Keratinocyte (primary cell): ENCODE data around the gene TMEM94. TPM values are rescaled to one million over a fixed set of nuclear protein-coding genes. Genes with fewer than 3 reads are reported as not detected.
"Not testable (repeated sequence)": the region's sequence is repeated elsewhere in the genome, so short reads cannot be mapped to it uniquely, and the experiment has no call there.

Experiments used
- DNase-seq: peaks from one replicate; pipeline ENCODE4 v3.0.0-alpha.2; 2011; ENCODE audit warnings: low read depth, missing footprints, low spot score
- FAIRE-seq: peaks from 2 replicates; lab custom pipeline; 2011; peaks lifted over from hg19 to GRCh38; lab: Jason Lieb, UNC
- H2AFZ ChIP-seq: 2 replicates; pipeline ENCODE4 v1.6.0; 2012; ENCODE audit warnings: low read length, control low read depth, inconsistent platforms; ENCODE audit not compliant: control insufficient read depth
- H3K27ac ChIP-seq: 2 replicates; pipeline ENCODE4 v1.5.1; 2011; ENCODE audit warnings: low read length; ENCODE audit not compliant: control insufficient read depth, insufficient read depth
- H3K27me3 ChIP-seq: 3 replicates; pipeline ENCODE4 v1.6.0; 2011; ENCODE audit warnings: low read length; ENCODE audit not compliant: control insufficient read depth, insufficient read depth; ENCODE audit errors: extremely low read depth
- H3K36me3 ChIP-seq, 2 experiments: 2 replicates in 1 of 2; 3 replicates in 1 of 2; pipeline ENCODE4 v1.5.1; 2011; ENCODE audit warnings: low read length in 2 of 2, mild to moderate bottlenecking in 1 of 2; ENCODE audit not compliant: control insufficient read depth in 2 of 2, insufficient read depth in 2 of 2; ENCODE audit errors: extremely low read depth in 1 of 2
- H3K4me1 ChIP-seq: 3 replicates; pipeline ENCODE4 v1.5.1; 2011; ENCODE audit warnings: low read length; ENCODE audit not compliant: control insufficient read depth, insufficient read depth; ENCODE audit errors: extremely low read depth
- H3K4me2 ChIP-seq: 3 replicates; pipeline ENCODE4 v1.6.0; 2011; ENCODE audit warnings: low read depth, low read length; ENCODE audit not compliant: control insufficient read depth, insufficient read depth; ENCODE audit errors: extremely low read depth
- H3K4me3 ChIP-seq, 3 experiments: fragments of 200-600 bp in 1 of 3; sonication (generic) in 1 of 3; 2 replicates in 2 of 3; 3 replicates in 1 of 3; pipeline ENCODE4 v1.5.1; 2011 to 2016; ENCODE audit warnings: low read length in 3 of 3, mild to moderate bottlenecking in 3 of 3, control low read depth in 2 of 3, inconsistent platforms in 1 of 3, low read depth in 1 of 3, mixed read lengths in 1 of 3, mixed run types in 1 of 3, moderate library complexity in 1 of 3; ENCODE audit not compliant: control insufficient read depth in 2 of 3, insufficient read depth in 2 of 3; ENCODE audit errors: extremely low read depth in 1 of 3
- H3K79me2 ChIP-seq: 2 replicates; pipeline ENCODE4 v1.6.0; 2012; ENCODE audit warnings: low read length; ENCODE audit not compliant: control insufficient read depth, insufficient read depth
- H3K9ac ChIP-seq: 3 replicates; pipeline ENCODE4 v1.6.0; 2011; ENCODE audit warnings: low read length; ENCODE audit not compliant: control insufficient read depth, insufficient read depth; ENCODE audit errors: extremely low read depth
- H3K9me1 ChIP-seq: 3 replicates; pipeline ENCODE4 v1.6.0; 2011; ENCODE audit warnings: low read length; ENCODE audit not compliant: control insufficient read depth, insufficient read depth; ENCODE audit errors: extremely low read depth
- H3K9me3 ChIP-seq: 2 replicates; pipeline ENCODE4 v1.5.1; 2012; ENCODE audit warnings: low read depth, low read length; ENCODE audit not compliant: control insufficient read depth
- H4K20me1 ChIP-seq: 3 replicates; pipeline ENCODE4 v1.6.0; 2011; ENCODE audit warnings: low read length; ENCODE audit not compliant: control insufficient read depth, insufficient read depth; ENCODE audit errors: extremely low read depth
- CTCF ChIP-seq, 3 experiments: IDR thresholded peaks in 1 of 3; conservative IDR thresholded peaks in 1 of 3; optimal IDR thresholded peaks in 1 of 3; 2 replicates in 2 of 3; 3 replicates in 1 of 3; pipeline versions ENCODE3 to v1.5.1; 2011; ENCODE audit warnings: low read length in 3 of 3, mild to moderate bottlenecking in 3 of 3, moderate library complexity in 2 of 3, control low read depth in 1 of 3, inconsistent platforms in 1 of 3; ENCODE audit not compliant: insufficient read depth in 2 of 3; ENCODE audit errors: extremely low read depth in 1 of 3
- EZH2 ChIP-seq: IDR thresholded peaks from one replicate; pipeline ENCODE4 v1.6.1; 2012; ENCODE audit warnings: inconsistent platforms, mild to moderate bottlenecking, low read length, moderate library complexity
- dilution Hi-C: fragments of 300-500 bp; cut with MboI; formaldehyde crosslinking; loops from one replicate; pipeline ENCODE4 v1.7.0; 2020; ENCODE audit warnings: low sequenced_read_pairs; ENCODE audit not compliant: extremely low pct_ligation_motif_present
- polyA plus RNA-seq, 5 experiments: library from polyadenylated mRNA; depleted of rRNA in 3 of 5; stranded (reverse) in 3 of 5; stranded (forward) in 1 of 5; unstranded in 1 of 5; fragments of >200 nt; gene quantifications; 1 replicate in 1 of 5; 2 replicates in 3 of 5; 3 replicates in 1 of 5; pipeline versions ENCODE4 v1.2.1 to v1.2.3, GENCODE V29; 2011 to 2012; ENCODE audit warnings: missing spikeins in 2 of 5, low read depth in 1 of 5, low replicate concordance in 1 of 5

Gene TMEM94
- polyA plus RNA-seq, 1 donor (not counting 4 experiments of a cell fraction or from before 2014, with no cell fraction given): 13.6 TPM

- H2AFZ ChIP-seq: no peak overlapping the region
- no peaks in the 10 kb centered on the region for H3K27me3 ChIP-seq
- no peak for DNase-seq
- no peak for TF ChIP-seq EZH2
- peak in 1 of 3 experiments; percentile 26 for TF ChIP-seq CTCF (optimal IDR thresholded peaks at IDR 0.05 in 1 of 3, IDR thresholded peaks at IDR 0.05 in 1 of 3, conservative IDR thresholded peaks at IDR 0.05 in 1 of 3; ENCODE audit: extremely low read depth in 1 of 3, insufficient read depth in 2 of 3, low read length in 3 of 3)
- H4K20me1 ChIP-seq: peaks cover 5% of the 10 kb centered on the region
- peaks cover 8% of the 10 kb centered on the region for H3K79me2 ChIP-seq
- H3K27ac ChIP-seq: no peak overlapping the region
- no peaks in the 10 kb centered on the region for H3K9me3 ChIP-seq
- no peak overlapping the region for H3K9ac ChIP-seq
- H3K4me3 ChIP-seq: no peak overlapping the region
- H3K36me3 ChIP-seq: peaks cover 13 to 15% of the 10 kb centered on the region in 2 experiments
- peaks cover 16% of the 10 kb centered on the region for H3K4me1 ChIP-seq
- H3K9me1 ChIP-seq: peaks cover 4% of the 10 kb centered on the region
- dilution Hi-C loops: no loop called here
- FAIRE-seq: no peak
- no peak overlapping the region for H3K4me2 ChIP-seq
Measured at GRCh38 chr17:75518983-75519537, 62.6 kb downstream of the TMEM94 start.

- H2AFZ ChIP-seq, H3K27me3 ChIP-seq, H3K9me3 ChIP-seq, H3K4me1 ChIP-seq, H3K9ac ChIP-seq, DNase-seq, H3K27ac ChIP-seq, H3K79me2 ChIP-seq, H3K4me2 ChIP-seq, H3K4me3 ChIP-seq, dilution Hi-C loops, H4K20me1 ChIP-seq, FAIRE-seq, H3K9me1 ChIP-seq: not testable (repeated sequence)
- H3K36me3 ChIP-seq: peaks cover 13 to 14% of the 10 kb centered on the region in 2 experiments
Measured at GRCh38 chr17:75520413-75520812, 64.0 kb downstream of the TMEM94 start.

- Histone ChIP-seq H3K9ac (no peak overlapping the region), H3K36me3 (peaks cover 13 to 14% of the 10 kb centered on the region in 2 experiments), H3K27me3 (no peaks in the 10 kb centered on the region), H3K9me3 (no peaks in the 10 kb centered on the region), H3K27ac (no peak overlapping the region), H3K79me2 (peaks cover 7% of the 10 kb centered on the region), H2AFZ (no peak overlapping the region), H3K4me1 (peaks cover 11% of the 10 kb centered on the region), H4K20me1 (peaks cover 4% of the 10 kb centered on the region), H3K4me3 (no peak overlapping the region), H3K9me1 (peaks cover 4% of the 10 kb centered on the region), H3K4me2 (no peak overlapping the region)
- FAIRE-seq (no peak), DNase-seq (no peak)
- dilution Hi-C loops: no loop called here
- no peak for TF ChIP-seq EZH2
- no peak for TF ChIP-seq CTCF (optimal IDR thresholded peaks at IDR 0.05 in 1 of 3, IDR thresholded peaks at IDR 0.05 in 1 of 3, conservative IDR thresholded peaks at IDR 0.05 in 1 of 3; ENCODE audit: extremely low read depth in 1 of 3, insufficient read depth in 2 of 3, low read length in 3 of 3)
Measured at GRCh38 chr17:75521290-75521689, 64.9 kb downstream of the TMEM94 start.
